Chondrocyte (in vitro differentiated cells): ENCODE data around the gene SMIM44. TPM values are rescaled to one million over a fixed set of nuclear protein-coding genes. Genes with fewer than 3 reads are reported as not detected.
"Not testable (repeated sequence)": the region's sequence is repeated elsewhere in the genome, so short reads cannot be mapped to it uniquely, and the experiment has no call there.

Experiments used
- DNase-seq: peaks from one replicate; pipeline ENCODE4 v3.0.0; 2021; ENCODE audit warnings: mixed read lengths, low spot score
- H3K27ac Mint-ChIP-seq: one replicate; pipeline ENCODE4 v1.8.0; 2021; ENCODE audit warnings: mild to moderate bottlenecking, moderate library complexity, mixed read lengths; ENCODE audit not compliant: unreplicated experiment
- H3K27me3 Mint-ChIP-seq: 2 replicates; pipeline ENCODE4 v1.8.0; 2021; ENCODE audit warnings: low read depth, mixed read lengths
- H3K36me3 Mint-ChIP-seq: 2 replicates; pipeline ENCODE4 v1.8.0; 2021; ENCODE audit warnings: low read depth, mixed read lengths
- H3K4me1 Mint-ChIP-seq: 2 replicates; pipeline ENCODE4 v1.8.0; 2021; ENCODE audit warnings: low read depth, mild to moderate bottlenecking, mixed read lengths
- H3K4me3 Mint-ChIP-seq: one replicate; pipeline ENCODE4 v1.8.0; 2021; ENCODE audit warnings: mild to moderate bottlenecking, moderate library complexity, mixed read lengths; ENCODE audit not compliant: unreplicated experiment
- H3K9me3 Mint-ChIP-seq: 2 replicates; pipeline ENCODE4 v1.8.0; 2021; ENCODE audit warnings: low read depth, mixed read lengths
- CTCF ChIP-seq: fragments of 200-600 bp; sonication (generic); IDR thresholded peaks from 2 replicates; pipeline ENCODE4 v1.5.0; 2021; ENCODE audit warnings: antibody characterized with exemption, mild to moderate bottlenecking, moderate library complexity
- total RNA-seq: library from RNA; stranded (reverse); gene quantifications from 3 replicates; pipeline ENCODE4 v1.2.1, GENCODE V29; 2021

Gene SMIM44
- total RNA-seq, 1 donor from 2014 or later: not detected

DNA sequence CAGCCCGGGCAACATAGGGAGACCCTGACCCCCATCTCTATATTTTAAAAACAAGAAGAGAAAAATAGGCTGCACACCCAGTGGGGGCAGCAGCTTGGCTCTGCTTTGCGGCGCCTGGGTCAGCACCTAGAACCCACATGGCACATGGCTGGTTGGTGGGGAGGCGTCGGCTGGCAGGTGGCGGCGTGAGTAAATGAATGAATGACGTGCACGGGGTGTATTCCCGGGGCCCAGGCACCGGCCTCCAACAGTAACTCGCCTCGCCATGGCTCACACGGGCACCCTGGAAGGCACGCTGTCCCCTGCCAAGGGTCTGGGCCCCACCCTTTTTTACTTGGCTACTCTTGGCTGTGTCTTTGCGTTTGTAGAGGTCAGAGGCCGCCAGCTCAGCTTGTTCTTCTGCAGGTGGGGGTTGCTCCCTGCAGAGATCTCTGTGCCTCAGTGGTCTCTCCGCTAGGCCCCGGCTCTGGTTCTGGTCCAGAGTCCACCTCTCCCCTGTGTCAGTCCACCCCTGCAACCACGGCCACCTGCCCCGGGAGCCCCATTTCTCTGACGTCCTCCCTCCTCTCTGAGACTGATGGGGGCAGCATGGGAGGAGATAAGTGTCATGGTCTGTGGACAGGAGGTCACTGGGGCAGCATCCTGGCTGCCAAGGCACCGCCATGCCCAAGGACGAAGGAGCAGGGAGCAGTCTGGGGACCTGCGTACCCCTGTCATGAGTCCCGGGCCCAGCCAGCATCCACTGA lies 28.4 kb upstream of the SMIM44 start:
- no peak for DNase-seq
- Mint-ChIP-seq H3K27me3 (no peaks in the 10 kb centered on the region), H3K36me3 (no peaks in the 10 kb centered on the region), H3K4me1 (peaks cover 43% of the 10 kb centered on the region), H3K27ac (no peak overlapping the region), H3K4me3 (no peak overlapping the region), H3K9me3 (no peaks in the 10 kb centered on the region)
- no peak for TF ChIP-seq CTCF

DNA sequence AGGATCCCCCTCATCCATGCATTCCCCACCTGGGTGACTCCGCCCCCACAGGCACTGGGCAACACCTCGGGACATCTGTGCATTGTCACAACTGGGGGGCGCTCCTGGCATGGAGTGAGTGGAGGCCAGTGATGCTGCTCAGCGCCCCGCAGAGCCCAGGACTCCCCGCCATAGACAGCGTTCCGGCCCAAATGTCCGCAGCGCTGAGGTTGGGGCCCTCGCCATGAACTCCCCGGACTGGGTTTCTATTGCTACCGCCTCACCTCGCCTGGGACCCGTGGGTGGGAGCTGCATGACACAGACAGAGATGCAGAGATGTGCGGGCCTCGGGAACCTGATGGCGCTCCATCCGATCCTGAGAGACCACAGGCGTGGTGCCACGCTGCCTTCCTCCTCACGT lies 27.5 kb upstream of the SMIM44 start:
- Mint-ChIP-seq H3K4me3 (no peak overlapping the region), H3K36me3 (no peaks in the 10 kb centered on the region), H3K9me3 (no peaks in the 10 kb centered on the region), H3K27ac (no peak overlapping the region), H3K4me1 (peaks cover 42% of the 10 kb centered on the region), H3K27me3 (no peaks in the 10 kb centered on the region)
- TF ChIP-seq CTCF: no peak
- DNase-seq: peak; percentile 85

DNA sequence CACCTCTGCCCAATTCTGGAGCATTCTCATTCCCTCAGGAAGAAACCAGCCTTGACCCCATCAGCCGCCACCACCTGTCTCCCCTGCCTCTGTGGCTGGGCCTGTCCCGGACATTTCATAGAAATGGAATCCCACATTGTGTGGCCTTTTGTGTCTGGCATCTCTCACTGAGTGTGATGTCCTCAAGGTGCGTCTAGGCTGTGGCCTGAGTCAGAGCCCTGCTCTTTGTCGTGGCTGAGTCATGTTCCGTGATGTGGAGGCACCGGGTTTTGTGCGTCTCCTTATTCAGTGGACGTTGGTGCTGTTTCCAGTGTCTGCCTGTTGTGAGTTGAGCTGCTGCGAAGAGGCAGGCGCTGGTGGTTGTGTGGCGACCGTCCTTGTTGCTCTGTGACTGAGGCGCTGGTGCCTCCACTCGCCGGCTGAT lies 26.3 kb upstream of the SMIM44 start:
- Mint-ChIP-seq H3K4me1 (peaks cover 44% of the 10 kb centered on the region), H3K36me3 (no peaks in the 10 kb centered on the region), H3K27ac (peak overlapping the region; percentile 78), H3K9me3 (no peaks in the 10 kb centered on the region), H3K27me3 (no peaks in the 10 kb centered on the region), H3K4me3 (no peak overlapping the region)
- DNase-seq: no peak
- no peak for TF ChIP-seq CTCF

DNA sequence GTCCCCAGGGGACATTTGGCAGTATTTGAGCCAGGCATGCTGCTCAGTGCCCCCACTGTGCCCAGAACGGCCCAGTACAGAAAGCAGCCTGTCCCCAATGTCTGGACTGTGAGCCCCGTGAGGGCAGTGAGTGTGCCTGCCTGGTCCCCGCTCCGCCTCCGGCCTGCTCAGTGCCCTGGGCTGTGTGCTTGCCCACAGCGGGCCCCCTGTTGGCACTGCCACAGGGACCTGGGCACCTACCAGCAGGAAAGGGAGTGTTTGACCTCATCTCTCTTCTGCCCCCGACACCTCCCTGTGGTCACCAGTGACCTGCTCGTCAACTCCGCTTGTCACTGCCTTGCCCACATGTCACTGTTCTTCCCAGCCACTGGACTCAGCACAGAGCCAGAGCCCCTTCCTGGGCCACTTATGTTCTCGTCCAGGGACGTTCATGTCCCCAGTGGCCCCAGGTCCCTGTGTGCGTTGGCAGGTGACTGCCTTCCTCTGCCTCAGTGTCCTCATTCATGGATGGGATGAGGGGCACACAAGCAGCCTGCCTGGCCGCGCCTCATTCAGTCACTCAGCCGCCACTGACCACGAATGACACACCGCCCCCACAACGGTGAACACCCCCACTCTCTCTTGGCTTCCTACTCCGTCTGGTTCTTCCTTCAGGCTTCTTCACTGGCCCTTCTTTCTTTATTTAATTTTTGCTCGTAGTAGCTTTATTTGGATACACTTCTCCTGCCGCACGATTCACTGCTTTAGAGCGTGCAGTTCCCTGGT lies 25.7 kb upstream of the SMIM44 start:
- Mint-ChIP-seq H3K27me3 (no peaks in the 10 kb centered on the region), H3K4me3 (no peak overlapping the region), H3K36me3 (no peaks in the 10 kb centered on the region), H3K9me3 (no peaks in the 10 kb centered on the region), H3K27ac (peak overlapping the region; percentile 78), H3K4me1 (peaks cover 40% of the 10 kb centered on the region)
- no peak for DNase-seq
- no peak for TF ChIP-seq CTCF

GRCh38 chr19:3508121-3508661 lies 24.9 kb upstream of the SMIM44 start:
- DNase-seq, H3K27ac Mint-ChIP-seq, H3K9me3 Mint-ChIP-seq, H3K27me3 Mint-ChIP-seq, H3K36me3 Mint-ChIP-seq: not testable (repeated sequence)
- Mint-ChIP-seq H3K4me1 (peaks cover 36% of the 10 kb centered on the region), H3K4me3 (peak overlapping the region; percentile 90)
